Astrocyte of the cerebellum (primary cell): ENCODE results near the gene CD226.

ENCODE experiments used
- DNase-seq: peaks from one replicate; pipeline ENCODE4 v3.0.0-alpha.2; 2011; ENCODE audit warnings: low read depth
- H3K4me3 ChIP-seq: 2 replicates; pipeline ENCODE4 v1.5.1; 2011; ENCODE audit warnings: mild to moderate bottlenecking, low read depth, low read length, moderate library complexity
- in situ Hi-C: cut with HindIII; loops from 2 replicates; pipeline ENCODE4 v1.10.0; 2017; ENCODE audit warnings: low sequenced_read_pairs
- TF ChIP-seq, protein P1 (sequence below): IDR thresholded peaks from 2 replicates; pipeline ENCODE4 v1.5.1; 2012; ENCODE audit warnings: low read length, low read depth, moderate library complexity, mild to moderate bottlenecking; ENCODE audit errors: missing control alignments

Gene CD226

GRCh38 chr18:69974365-69974764 lies 26.7 kb upstream of the CD226 start:
- in situ Hi-C loops, result no loop called here
- DNase-seq, result no peak
- no peak overlapping the region for H3K4me3 ChIP-seq
- TF ChIP-seq, protein P1, sequence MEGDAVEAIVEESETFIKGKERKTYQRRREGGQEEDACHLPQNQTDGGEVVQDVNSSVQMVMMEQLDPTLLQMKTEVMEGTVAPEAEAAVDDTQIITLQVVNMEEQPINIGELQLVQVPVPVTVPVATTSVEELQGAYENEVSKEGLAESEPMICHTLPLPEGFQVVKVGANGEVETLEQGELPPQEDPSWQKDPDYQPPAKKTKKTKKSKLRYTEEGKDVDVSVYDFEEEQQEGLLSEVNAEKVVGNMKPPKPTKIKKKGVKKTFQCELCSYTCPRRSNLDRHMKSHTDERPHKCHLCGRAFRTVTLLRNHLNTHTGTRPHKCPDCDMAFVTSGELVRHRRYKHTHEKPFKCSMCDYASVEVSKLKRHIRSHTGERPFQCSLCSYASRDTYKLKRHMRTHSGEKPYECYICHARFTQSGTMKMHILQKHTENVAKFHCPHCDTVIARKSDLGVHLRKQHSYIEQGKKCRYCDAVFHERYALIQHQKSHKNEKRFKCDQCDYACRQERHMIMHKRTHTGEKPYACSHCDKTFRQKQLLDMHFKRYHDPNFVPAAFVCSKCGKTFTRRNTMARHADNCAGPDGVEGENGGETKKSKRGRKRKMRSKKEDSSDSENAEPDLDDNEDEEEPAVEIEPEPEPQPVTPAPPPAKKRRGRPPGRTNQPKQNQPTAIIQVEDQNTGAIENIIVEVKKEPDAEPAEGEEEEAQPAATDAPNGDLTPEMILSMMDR, result no peak

GRCh38 chr18:69969491-69969890 lies 21.8 kb upstream of the CD226 start:
- in situ Hi-C loops, result no loop called here
- TF ChIP-seq, protein P1, result no peak
- no peak for DNase-seq
- no peak overlapping the region for H3K4me3 ChIP-seq

- no peak for DNase-seq
- no peak overlapping the region for H3K4me3 ChIP-seq
- in situ Hi-C loops, result no loop called here
- TF ChIP-seq, protein P1, result no peak
Observed at GRCh38 chr18:69968039-69968438, 20.4 kb upstream of the CD226 start.

DNA sequence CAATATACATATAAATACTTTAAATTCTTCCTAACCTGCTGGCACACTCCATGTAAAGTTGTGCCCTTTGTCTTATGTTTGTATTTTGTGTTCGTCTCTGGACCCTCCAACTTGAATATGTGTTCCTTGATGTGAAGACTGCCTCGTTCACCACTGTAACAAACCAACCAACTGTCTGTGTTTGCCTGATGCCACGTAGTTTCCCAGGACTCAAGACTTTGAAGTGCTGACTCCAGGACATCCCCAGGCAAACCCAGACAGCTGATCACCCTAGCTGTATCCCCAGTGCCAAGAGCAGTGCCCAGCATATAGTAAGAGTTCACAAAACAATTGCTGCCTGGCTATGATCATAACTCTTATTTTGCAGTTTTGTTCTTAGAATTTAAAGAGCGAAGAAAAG lies 15.5 kb upstream of the CD226 start:
- TF ChIP-seq, protein P1, result no peak
- in situ Hi-C loops, result no loop called here
- no peak for DNase-seq

GRCh38 chr18:69961718-69962117 lies 14.0 kb upstream of the CD226 start:
- no peak for DNase-seq
- TF ChIP-seq, protein P1, result no peak
- H3K4me3 ChIP-seq, result no peak overlapping the region
- in situ Hi-C loops, result no loop called here

More for the DNA sequence above, 15.5 kb upstream of the CD226 start:
- H3K4me3 ChIP-seq, result no peak overlapping the region

GRCh38 chr18:69958422-69958821 lies 10.7 kb upstream of the CD226 start:
- TF ChIP-seq, protein P1, result no peak
- DNase-seq, result no peak
- in situ Hi-C loops, result no loop called here
- H3K4me3 ChIP-seq, result no peak overlapping the region

GRCh38 chr18:69957747-69958146 lies 10.1 kb upstream of the CD226 start:
- H3K4me3 ChIP-seq, result no peak overlapping the region
- TF ChIP-seq, protein P1, result no peak
- DNase-seq, result no peak
- in situ Hi-C loops, result no loop called here
